Measurements from ENCODE around the gene HSD17B12. TPM values are rescaled to one million over a fixed set of nuclear protein-coding genes. Genes with fewer than 3 reads are reported as not detected.

The HSD17B12 gene
- total and polyA plus RNA-seq, 8 donors, result 64.5 to 150 (median 78.1) TPM

DNA sequence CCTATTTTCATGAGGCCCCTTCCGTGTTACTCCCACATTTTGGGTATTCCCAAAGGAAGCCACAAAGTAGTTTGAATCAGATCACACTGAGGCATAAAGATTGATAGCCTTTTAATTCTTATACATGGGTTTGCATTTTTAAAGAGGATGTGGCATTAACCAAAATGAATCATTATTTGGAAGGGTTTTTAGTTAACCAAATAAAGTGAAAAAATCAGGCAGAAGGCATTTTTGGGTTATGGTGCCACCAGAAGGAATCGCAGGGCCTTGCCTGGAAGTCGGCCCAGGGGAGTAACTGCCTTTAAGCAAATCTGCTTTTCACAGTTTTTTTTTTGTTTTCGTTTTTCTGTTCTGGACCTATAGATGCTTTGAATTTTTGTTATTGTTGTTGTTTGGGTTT lies 55.4 kb downstream of the HSD17B12 start:
- ATAC-seq (no peak), DNase-seq (peak in 1 of 4 donors; percentile 7)
- Histone ChIP-seq H3K36me3 (peaks cover 0 to 21% of the 10 kb centered on the region in 2 donors), H3K4me3 (no peak overlapping the region), H3K27me3 (no peaks in the 10 kb centered on the region), H3K9me3 (no peaks in the 10 kb centered on the region), H3K27ac (peak overlapping the region in 1 of 2 donors; percentile 50), H3K4me1 (peaks cover 6 to 25% of the 10 kb centered on the region in 2 donors)
- intact Hi-C loops (cut with DNase I), result no loop called here
- TF ChIP-seq, protein P1, sequence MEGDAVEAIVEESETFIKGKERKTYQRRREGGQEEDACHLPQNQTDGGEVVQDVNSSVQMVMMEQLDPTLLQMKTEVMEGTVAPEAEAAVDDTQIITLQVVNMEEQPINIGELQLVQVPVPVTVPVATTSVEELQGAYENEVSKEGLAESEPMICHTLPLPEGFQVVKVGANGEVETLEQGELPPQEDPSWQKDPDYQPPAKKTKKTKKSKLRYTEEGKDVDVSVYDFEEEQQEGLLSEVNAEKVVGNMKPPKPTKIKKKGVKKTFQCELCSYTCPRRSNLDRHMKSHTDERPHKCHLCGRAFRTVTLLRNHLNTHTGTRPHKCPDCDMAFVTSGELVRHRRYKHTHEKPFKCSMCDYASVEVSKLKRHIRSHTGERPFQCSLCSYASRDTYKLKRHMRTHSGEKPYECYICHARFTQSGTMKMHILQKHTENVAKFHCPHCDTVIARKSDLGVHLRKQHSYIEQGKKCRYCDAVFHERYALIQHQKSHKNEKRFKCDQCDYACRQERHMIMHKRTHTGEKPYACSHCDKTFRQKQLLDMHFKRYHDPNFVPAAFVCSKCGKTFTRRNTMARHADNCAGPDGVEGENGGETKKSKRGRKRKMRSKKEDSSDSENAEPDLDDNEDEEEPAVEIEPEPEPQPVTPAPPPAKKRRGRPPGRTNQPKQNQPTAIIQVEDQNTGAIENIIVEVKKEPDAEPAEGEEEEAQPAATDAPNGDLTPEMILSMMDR (IDR thresholded peaks at IDR 0.05), result no peak

DNA sequence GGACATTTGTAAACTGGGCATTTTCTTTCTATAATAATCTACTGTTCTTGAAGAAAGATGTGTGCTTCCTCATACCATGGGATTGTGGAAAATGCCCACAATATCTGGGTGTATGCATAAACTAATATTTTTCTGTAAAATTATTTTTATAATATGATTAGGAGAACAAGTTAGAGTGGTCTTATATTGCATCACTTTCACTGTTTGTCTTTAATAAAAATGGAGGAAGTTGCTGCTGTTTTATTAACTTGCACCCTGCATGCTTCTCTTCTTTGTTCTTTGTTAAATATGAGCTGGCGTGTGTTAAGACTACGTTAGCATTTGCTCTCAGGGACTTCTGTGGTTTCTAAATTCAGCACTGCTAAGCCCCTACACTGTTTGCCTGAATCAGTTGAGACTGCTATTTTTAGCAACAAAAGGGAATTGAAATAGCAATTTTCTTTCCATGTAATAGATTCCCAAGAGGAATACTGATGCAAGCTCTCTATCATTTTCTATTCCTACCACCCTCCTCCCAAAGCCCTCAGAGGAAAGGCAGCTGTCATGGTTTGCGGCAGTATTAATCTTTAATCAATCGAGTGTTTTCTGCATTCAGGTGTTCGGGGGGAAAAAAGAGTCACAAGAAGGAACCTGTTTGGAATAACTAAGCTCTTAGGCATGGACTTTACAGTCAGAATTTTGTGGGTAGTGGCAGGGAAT lies 56.1 kb downstream of the HSD17B12 start:
- H3K9me3 ChIP-seq, result no peaks in the 10 kb centered on the region
- no peaks in the 10 kb centered on the region for H3K27me3 ChIP-seq
- H3K4me3 ChIP-seq, result no peak overlapping the region
- H3K27ac ChIP-seq, result peak overlapping the region in 1 of 2 donors; percentile 50
- ATAC-seq (peak; percentile 55), DNase-seq (peak in 2 of 4 donors; percentile 13 to 38)
- intact Hi-C loops (cut with DNase I), result no loop called here
- peaks cover 6 to 25% of the 10 kb centered on the region in 2 donors for H3K4me1 ChIP-seq
- TF ChIP-seq, protein P1 (IDR thresholded peaks at IDR 0.05), result no peak
- peaks cover 0 to 21% of the 10 kb centered on the region in 2 donors for H3K36me3 ChIP-seq

DNA sequence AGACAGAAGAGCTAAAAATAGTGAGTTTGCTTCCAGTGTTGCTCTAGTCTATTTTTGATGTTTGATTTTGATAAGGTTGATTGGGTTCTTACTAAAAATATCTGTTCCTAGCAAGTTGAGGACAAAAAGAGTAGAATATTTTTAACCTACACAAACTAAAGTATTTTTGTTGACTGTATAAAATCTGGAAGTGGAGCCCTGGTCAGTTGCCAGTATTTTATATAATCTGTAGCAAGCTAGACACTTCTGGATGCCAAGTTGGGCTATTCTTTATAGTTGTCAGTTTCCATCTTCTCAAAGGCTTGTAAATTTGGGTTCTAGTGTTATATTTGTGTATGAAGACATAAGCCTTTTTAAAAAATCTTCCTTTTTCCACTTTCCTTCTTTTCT lies 56.7 kb downstream of the HSD17B12 start:
- peak in 2 of 4 donors; percentile 6 to 17 for DNase-seq
- no peak for ATAC-seq
- Histone ChIP-seq H3K9me3 (no peaks in the 10 kb centered on the region), H3K27me3 (no peaks in the 10 kb centered on the region), H3K27ac (peak overlapping the region in 1 of 2 donors; percentile 50), H3K4me3 (no peak overlapping the region), H3K36me3 (peaks cover 0 to 21% of the 10 kb centered on the region in 2 donors), H3K4me1 (peaks cover 6 to 25% of the 10 kb centered on the region in 2 donors)
- TF ChIP-seq, protein P1 (IDR thresholded peaks at IDR 0.05), result no peak
- intact Hi-C loops (cut with DNase I), result no loop called here

DNA sequence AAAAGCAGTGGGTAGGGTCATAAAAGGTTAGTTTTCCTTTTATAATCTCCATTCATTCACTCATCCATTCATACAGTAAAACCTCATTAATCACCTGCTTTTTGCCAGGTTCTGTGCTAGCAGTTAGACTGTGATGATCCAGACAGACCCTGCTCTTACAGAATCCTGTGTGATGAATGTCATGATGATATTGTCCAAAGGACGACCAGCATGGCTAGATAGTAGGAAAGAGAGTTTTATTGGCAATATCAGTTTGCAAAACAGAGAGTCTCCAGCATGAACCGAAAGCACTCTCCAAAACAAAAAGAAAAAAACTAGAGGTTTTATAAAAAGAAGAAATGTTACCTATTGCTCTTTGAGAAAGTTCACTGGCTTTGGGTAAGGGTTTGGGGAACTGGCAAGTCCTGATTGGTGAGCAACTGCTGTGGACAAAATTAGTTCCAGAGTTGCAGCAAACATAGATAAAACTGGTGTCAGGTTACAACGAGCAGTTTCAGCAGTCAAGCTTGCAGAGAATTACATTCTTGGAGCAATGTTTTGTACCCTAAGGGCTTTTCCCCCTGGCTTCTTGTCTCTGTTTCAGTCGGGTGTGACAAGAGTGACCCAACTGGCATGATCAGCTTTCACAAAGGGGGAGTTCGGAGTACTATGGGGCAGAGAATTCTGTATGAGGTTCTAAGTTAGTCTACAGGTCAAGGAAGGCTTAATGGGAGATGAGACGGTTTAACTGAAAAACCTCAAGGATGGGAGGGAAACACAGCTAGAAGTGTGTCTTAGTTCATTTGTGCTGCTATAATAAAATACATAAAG lies 58.3 kb downstream of the HSD17B12 start:
- Histone ChIP-seq H3K9me3 (no peaks in the 10 kb centered on the region), H3K4me3 (no peak overlapping the region), H3K4me1 (peaks cover 6 to 25% of the 10 kb centered on the region in 2 donors), H3K27me3 (no peaks in the 10 kb centered on the region), H3K27ac (no peak overlapping the region), H3K36me3 (peaks cover 0 to 17% of the 10 kb centered on the region in 2 donors)
- TF ChIP-seq, protein P1 (IDR thresholded peaks at IDR 0.05), result no peak
- peak; percentile 89 for ATAC-seq
- peak in 2 of 4 donors; percentile 23 to 75 for DNase-seq
- intact Hi-C loops (cut with DNase I), result no loop called here

DNA sequence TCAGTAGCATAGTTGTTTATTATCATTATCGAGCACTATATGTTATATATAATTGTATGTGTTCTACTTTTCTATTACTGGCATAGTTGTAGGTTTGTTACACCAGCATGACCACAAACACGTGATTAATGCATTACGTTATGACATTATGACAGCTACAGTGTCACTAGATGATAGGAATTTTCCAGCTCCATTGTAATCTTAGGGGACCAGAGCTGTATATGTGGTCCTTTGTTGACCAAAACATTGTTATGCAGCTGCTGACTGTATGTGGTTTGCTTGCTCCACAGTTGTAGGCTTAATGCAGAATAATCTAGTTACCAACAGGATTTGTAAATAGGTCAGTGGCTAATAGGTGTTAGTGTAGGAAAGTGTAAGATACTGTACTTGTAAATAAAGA lies 66.1 kb downstream of the HSD17B12 start:
- ATAC-seq, result no peak
- Histone ChIP-seq H3K9me3 (peaks cover 0 to 2% of the 10 kb centered on the region in 2 donors), H3K27me3 (no peaks in the 10 kb centered on the region), H3K36me3 (peaks cover 0 to 6% of the 10 kb centered on the region in 2 donors), H3K4me3 (no peak overlapping the region), H3K4me1 (peaks cover 0 to 5% of the 10 kb centered on the region in 2 donors), H3K27ac (peak overlapping the region in 1 of 2 donors; percentile 67)
- no peak for DNase-seq
- intact Hi-C loops (cut with DNase I), result no loop called here
- TF ChIP-seq, protein P1 (IDR thresholded peaks at IDR 0.05), result no peak

Measured in left lung (tissue), 10 donors.